Activated naive CD8-positive, alpha-beta T cell treated with anti-CD3 and anti-CD28 coated beads, Interleukin-2, amount 50 U/mL, for 24 hours (primary cell): ENCODE measurements around the gene HSD17B4.
"Not testable (repeated sequence)": the region's sequence is repeated elsewhere in the genome, so short reads cannot be mapped to it uniquely, and the experiment has no call there.

ENCODE experiments used
- ATAC-seq: fragments of 150-1000 bp; cut with Tn5 transposase; one replicate; pipeline ENCODE4 v1.10.0; 2021
- DNase-seq: peaks from one replicate; pipeline ENCODE4 v3.0.0; 2021
- H3K27ac Mint-ChIP-seq: one replicate; pipeline ENCODE4 v1.8.0; 2021; ENCODE audit warnings: mild to moderate bottlenecking, mixed read lengths
- H3K27me3 Mint-ChIP-seq: one replicate; pipeline ENCODE4 v1.8.0; 2021; ENCODE audit warnings: mixed read lengths
- H3K36me3 Mint-ChIP-seq: one replicate; pipeline ENCODE4 v1.8.0; 2021; ENCODE audit warnings: low read depth, mixed read lengths
- H3K4me1 Mint-ChIP-seq: one replicate; pipeline ENCODE4 v1.8.0; 2021; ENCODE audit warnings: mixed read lengths
- H3K4me3 Mint-ChIP-seq: one replicate; pipeline ENCODE4 v1.8.0; 2021; ENCODE audit warnings: mild to moderate bottlenecking, moderate library complexity, mixed read lengths
- H3K9me3 Mint-ChIP-seq: one replicate; pipeline ENCODE4 v1.8.0; 2021; ENCODE audit warnings: mixed read lengths

HSD17B4 gene

GRCh38 chr5:119418606-119419100, 33.6 kb upstream of the HSD17B4 start:
- DNase-seq (no peak), ATAC-seq (no peak)
- Mint-ChIP-seq H3K4me3 (no peak overlapping the region), H3K27ac (no peak overlapping the region), H3K4me1 (peaks cover 38% of the 10 kb centered on the region), H3K9me3 (no peaks in the 10 kb centered on the region), H3K36me3 (no peaks in the 10 kb centered on the region), H3K27me3 (peaks cover 2% of the 10 kb centered on the region)

- peaks cover 2% of the 10 kb centered on the region for H3K27me3 Mint-ChIP-seq
- H3K27ac Mint-ChIP-seq = no peak overlapping the region
- no peaks in the 10 kb centered on the region for H3K9me3 Mint-ChIP-seq
- no peak for ATAC-seq
- H3K36me3 Mint-ChIP-seq = no peaks in the 10 kb centered on the region
- peaks cover 30% of the 10 kb centered on the region for H3K4me1 Mint-ChIP-seq
- no peak for DNase-seq
- H3K4me3 Mint-ChIP-seq = no peak overlapping the region
Observed at GRCh38 chr5:119420169-119420568, 32.1 kb upstream of the HSD17B4 start.

- no peak for ATAC-seq
- H3K27ac Mint-ChIP-seq = no peak overlapping the region
- H3K9me3 Mint-ChIP-seq = no peaks in the 10 kb centered on the region
- H3K4me1 Mint-ChIP-seq = peaks cover 4% of the 10 kb centered on the region
- H3K27me3 Mint-ChIP-seq = no peaks in the 10 kb centered on the region
- H3K4me3 Mint-ChIP-seq = no peak overlapping the region
- DNase-seq = no peak
- H3K36me3 Mint-ChIP-seq = no peaks in the 10 kb centered on the region
Observed at GRCh38 chr5:119426057-119426456, 26.2 kb upstream of the HSD17B4 start.

GRCh38 chr5:119427060-119427459, 25.2 kb upstream of the HSD17B4 start:
- H3K4me1 Mint-ChIP-seq = peaks cover 4% of the 10 kb centered on the region
- ATAC-seq (no peak), DNase-seq (no peak)
- H3K27me3 Mint-ChIP-seq = no peaks in the 10 kb centered on the region
- no peaks in the 10 kb centered on the region for H3K36me3 Mint-ChIP-seq
- H3K27ac Mint-ChIP-seq = no peak overlapping the region
- no peak overlapping the region for H3K4me3 Mint-ChIP-seq
- no peaks in the 10 kb centered on the region for H3K9me3 Mint-ChIP-seq

- not testable (repeated sequence) for ATAC-seq, H3K4me3 Mint-ChIP-seq, H3K9me3 Mint-ChIP-seq, H3K36me3 Mint-ChIP-seq, H3K27me3 Mint-ChIP-seq, H3K27ac Mint-ChIP-seq, H3K4me1 Mint-ChIP-seq, DNase-seq
Observed at GRCh38 chr5:119427596-119427995, 24.7 kb upstream of the HSD17B4 start.

GRCh38 chr5:119428166-119428565, 24.1 kb upstream of the HSD17B4 start:
- ATAC-seq, H3K27me3 Mint-ChIP-seq, H3K4me1 Mint-ChIP-seq, DNase-seq, H3K36me3 Mint-ChIP-seq, H3K27ac Mint-ChIP-seq, H3K4me3 Mint-ChIP-seq, H3K9me3 Mint-ChIP-seq: not testable (repeated sequence)

GRCh38 chr5:119428574-119428973, 23.7 kb upstream of the HSD17B4 start:
- not testable (repeated sequence) for H3K27ac Mint-ChIP-seq, H3K27me3 Mint-ChIP-seq, H3K36me3 Mint-ChIP-seq, ATAC-seq, H3K4me1 Mint-ChIP-seq, H3K4me3 Mint-ChIP-seq, H3K9me3 Mint-ChIP-seq, DNase-seq

GRCh38 chr5:119432674-119433237, 19.5 kb upstream of the HSD17B4 start:
- H3K27me3 Mint-ChIP-seq = peaks cover 10% of the 10 kb centered on the region
- H3K36me3 Mint-ChIP-seq, DNase-seq, ATAC-seq, H3K9me3 Mint-ChIP-seq, H3K27ac Mint-ChIP-seq, H3K4me3 Mint-ChIP-seq: not testable (repeated sequence)
- H3K4me1 Mint-ChIP-seq = peaks cover 16% of the 10 kb centered on the region

- H3K4me1 Mint-ChIP-seq = peaks cover 22% of the 10 kb centered on the region
- ATAC-seq (peak; percentile 71), DNase-seq (peak; percentile 76)
- H3K27me3 Mint-ChIP-seq = peaks cover 16% of the 10 kb centered on the region
- no peak overlapping the region for H3K4me3 Mint-ChIP-seq
- H3K9me3 Mint-ChIP-seq = no peaks in the 10 kb centered on the region
- no peak overlapping the region for H3K27ac Mint-ChIP-seq
- H3K36me3 Mint-ChIP-seq = no peaks in the 10 kb centered on the region
Observed at GRCh38 chr5:119435436-119436132, 16.7 kb upstream of the HSD17B4 start.

GRCh38 chr5:119437785-119438586, 14.3 kb upstream of the HSD17B4 start:
- Mint-ChIP-seq H3K4me1 (peaks cover 22% of the 10 kb centered on the region), H3K4me3 (peak overlapping the region; percentile 73), H3K27me3 (peaks cover 18% of the 10 kb centered on the region)
- H3K9me3 Mint-ChIP-seq, ATAC-seq, DNase-seq, H3K36me3 Mint-ChIP-seq, H3K27ac Mint-ChIP-seq: not testable (repeated sequence)

GRCh38 chr5:119438587-119438917, 13.7 kb upstream of the HSD17B4 start:
- Mint-ChIP-seq H3K4me3 (peak overlapping the region; percentile 73), H3K4me1 (peaks cover 22% of the 10 kb centered on the region), H3K27me3 (peaks cover 18% of the 10 kb centered on the region)
- H3K36me3 Mint-ChIP-seq, H3K9me3 Mint-ChIP-seq, H3K27ac Mint-ChIP-seq, DNase-seq, ATAC-seq: not testable (repeated sequence)

GRCh38 chr5:119439140-119439631, 13.1 kb upstream of the HSD17B4 start:
- no peaks in the 10 kb centered on the region for H3K36me3 Mint-ChIP-seq
- peak overlapping the region; percentile 50 for H3K27ac Mint-ChIP-seq
- no peak for DNase-seq
- H3K4me1 Mint-ChIP-seq = peaks cover 21% of the 10 kb centered on the region
- no peaks in the 10 kb centered on the region for H3K9me3 Mint-ChIP-seq
- ATAC-seq = no peak
- H3K4me3 Mint-ChIP-seq = peak overlapping the region; percentile 73
- peaks cover 18% of the 10 kb centered on the region for H3K27me3 Mint-ChIP-seq

GRCh38 chr5:119439632-119440031, 12.7 kb upstream of the HSD17B4 start:
- not testable (repeated sequence) for ATAC-seq

GRCh38 chr5:119444643-119445042, 7.7 kb upstream of the HSD17B4 start:
- H3K36me3 Mint-ChIP-seq, H3K4me3 Mint-ChIP-seq, H3K27ac Mint-ChIP-seq, H3K27me3 Mint-ChIP-seq, H3K4me1 Mint-ChIP-seq, DNase-seq, H3K9me3 Mint-ChIP-seq, ATAC-seq: not testable (repeated sequence)

More at GRCh38 chr5:119439632-119440031, 12.7 kb upstream of the HSD17B4 start:
- not testable (repeated sequence) for H3K27ac Mint-ChIP-seq, H3K36me3 Mint-ChIP-seq, H3K9me3 Mint-ChIP-seq, DNase-seq
- Mint-ChIP-seq H3K27me3 (peaks cover 18% of the 10 kb centered on the region), H3K4me1 (peaks cover 18% of the 10 kb centered on the region), H3K4me3 (peak overlapping the region; percentile 73)

- Mint-ChIP-seq H3K9me3 (no peaks in the 10 kb centered on the region), H3K27me3 (peaks cover 3% of the 10 kb centered on the region), H3K27ac (no peak overlapping the region), H3K4me1 (no peaks in the 10 kb centered on the region), H3K4me3 (no peak overlapping the region), H3K36me3 (no peaks in the 10 kb centered on the region)
- ATAC-seq = no peak
- no peak for DNase-seq
Observed at GRCh38 chr5:119445544-119445943, 6.8 kb upstream of the HSD17B4 start.
